Naive B cell (primary cell): ENCODE data around the gene CADPS. TPM values are rescaled to one million over a fixed set of nuclear protein-coding genes. Genes with fewer than 3 reads are reported as not detected.
"Not testable (repeated sequence)": the region's sequence is repeated elsewhere in the genome, so short reads cannot be mapped to it uniquely, and the experiment has no call there.

Experiments used
- ATAC-seq, 2 donors: fragments of 150-1000 bp; cut with Tn5 transposase; 2 replicates each; pipeline ENCODE4 v1.10.0; 2021; ENCODE audit warnings: low read depth in 2 of 2, mild to moderate bottlenecking in 2 of 2, moderate library complexity in 2 of 2
- DNase-seq: peaks from one replicate; pipeline ENCODE4 v3.0.0; 2022
- H3K27ac Mint-ChIP-seq, 6 donors: one replicate each; pipeline ENCODE4 v1.8.0; 2020 to 2022; ENCODE audit warnings: mild to moderate bottlenecking in 6 of 6, mixed read lengths in 6 of 6, moderate library complexity in 5 of 6, inconsistent platforms in 2 of 6
- H3K27me3 Mint-ChIP-seq, 3 donors: one replicate each; pipeline ENCODE4 v1.8.0; 2021 to 2022; ENCODE audit warnings: mixed read lengths in 3 of 3, mild to moderate bottlenecking in 1 of 3
- H3K36me3 Mint-ChIP-seq, 2 donors: one replicate each; pipeline ENCODE4 v1.8.0; 2020 to 2022; ENCODE audit warnings: mixed read lengths in 2 of 2, inconsistent platforms in 1 of 2, mild to moderate bottlenecking in 1 of 2
- H3K4me1 Mint-ChIP-seq, 3 donors: one replicate each; pipeline ENCODE4 v1.8.0; 2020 to 2022; ENCODE audit warnings: mixed read lengths in 3 of 3, inconsistent platforms in 1 of 3, mild to moderate bottlenecking in 1 of 3, moderate library complexity in 1 of 3
- H3K4me3 Mint-ChIP-seq, 8 donors: one replicate each; pipeline ENCODE4 v1.8.0; 2020 to 2022; ENCODE audit warnings: mild to moderate bottlenecking in 8 of 8, mixed read lengths in 8 of 8, moderate library complexity in 8 of 8, inconsistent platforms in 2 of 8
- H3K9me3 Mint-ChIP-seq, 7 donors: one replicate each; pipeline ENCODE4 v1.8.0; 2020 to 2022; ENCODE audit warnings: mixed read lengths in 7 of 7, mild to moderate bottlenecking in 5 of 7, inconsistent platforms in 2 of 7, moderate library complexity in 1 of 7
- polyA plus RNA-seq, 6 donors: library from polyadenylated mRNA; unstranded; fragments of 300-500 nt; fragmentation: Illumina TruSeq; gene quantifications; one replicate each; pipeline ENCODE4 v1.2.3, GENCODE V29; 2021; ENCODE audit warnings: low read depth in 6 of 6

The CADPS gene
- polyA plus RNA-seq, 6 donors from 2014 or later, result not detected

DNA sequence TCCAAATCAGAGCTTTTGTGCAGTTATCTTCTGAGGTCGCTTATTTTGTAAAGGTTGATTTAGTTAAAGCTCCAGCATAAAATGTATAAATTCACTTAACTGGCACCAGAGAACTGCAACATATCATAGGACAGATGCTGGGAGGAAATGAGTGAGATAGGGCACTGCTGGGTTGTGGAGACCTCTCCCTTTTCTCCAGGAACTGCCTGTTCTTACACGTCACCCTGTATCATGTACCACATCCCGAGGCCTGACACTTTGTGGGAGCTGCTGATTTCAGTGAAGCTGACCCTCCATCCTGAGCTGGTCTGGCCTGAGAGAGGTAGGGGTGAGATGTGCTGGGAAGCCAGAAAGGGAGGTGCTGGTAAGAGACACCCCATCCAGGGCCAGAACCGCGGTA, 288.0 kb downstream of the CADPS start:
- ATAC-seq, result no peak

DNA sequence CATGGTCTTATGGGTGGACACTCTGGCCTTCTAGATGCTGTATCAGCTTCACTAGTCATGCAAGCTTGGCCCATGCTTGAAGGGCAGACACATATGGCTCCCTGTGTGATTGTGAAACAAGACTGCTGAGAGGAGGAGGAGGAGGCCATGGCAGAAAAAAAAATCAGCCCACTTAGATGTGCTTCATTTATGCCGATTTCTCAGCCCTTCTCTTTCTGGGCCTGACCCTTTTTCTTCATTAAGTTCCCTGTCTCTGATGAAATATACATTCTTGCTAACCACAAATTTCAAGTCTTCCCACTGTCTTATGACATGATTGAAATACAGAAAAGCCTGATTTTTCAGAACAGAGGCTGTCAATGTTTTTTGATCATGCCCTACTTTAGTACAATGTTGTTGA, 288.9 kb downstream of the CADPS start:
- peaks cover 0 to 12% (median 4%) of the 10 kb centered on the region in 7 donors for H3K9me3 Mint-ChIP-seq
- no peak for ATAC-seq
- no peak overlapping the region for H3K4me3 Mint-ChIP-seq
- H3K27ac Mint-ChIP-seq, result no peak overlapping the region
- no peak for DNase-seq
- no peaks in the 10 kb centered on the region for H3K27me3 Mint-ChIP-seq
- H3K36me3 Mint-ChIP-seq, result no peaks in the 10 kb centered on the region
- H3K4me1 Mint-ChIP-seq, result no peaks in the 10 kb centered on the region

More for the DNA sequence above, 288.0 kb downstream of the CADPS start:
- Mint-ChIP-seq H3K27ac (no peak overlapping the region), H3K9me3 (peaks cover 0 to 6% (median 1%) of the 10 kb centered on the region in 7 donors), H3K4me1 (no peaks in the 10 kb centered on the region), H3K4me3 (peak overlapping the region in 1 of 8 donors; percentile 35), H3K27me3 (no peaks in the 10 kb centered on the region), H3K36me3 (no peaks in the 10 kb centered on the region)
- DNase-seq, result no peak

DNA sequence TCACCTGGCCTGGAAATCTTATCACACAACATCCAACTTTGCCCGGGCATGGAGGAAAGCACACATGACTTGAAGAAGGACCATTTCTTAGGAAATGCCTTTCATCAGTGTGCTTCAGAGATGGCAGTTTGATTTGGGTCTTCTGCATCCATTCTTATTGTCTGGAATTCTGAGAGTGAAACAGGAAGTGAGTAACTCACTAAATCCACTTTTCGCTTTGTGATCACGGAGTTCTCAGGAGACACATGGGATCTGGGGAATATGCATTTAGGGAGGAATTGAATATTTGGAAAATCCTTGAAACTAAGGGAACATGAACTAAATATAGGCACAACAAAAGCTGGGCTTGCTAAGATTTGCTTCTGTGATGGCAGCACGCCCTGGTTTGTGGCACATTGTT, 289.4 kb downstream of the CADPS start:
- H3K4me1 Mint-ChIP-seq, result no peaks in the 10 kb centered on the region
- H3K27ac Mint-ChIP-seq, result no peak overlapping the region
- ATAC-seq (no peak), DNase-seq (no peak)
- no peaks in the 10 kb centered on the region for H3K36me3 Mint-ChIP-seq
- peaks cover 0 to 12% (median 4%) of the 10 kb centered on the region in 7 donors for H3K9me3 Mint-ChIP-seq
- no peak overlapping the region for H3K4me3 Mint-ChIP-seq
- no peaks in the 10 kb centered on the region for H3K27me3 Mint-ChIP-seq

DNA sequence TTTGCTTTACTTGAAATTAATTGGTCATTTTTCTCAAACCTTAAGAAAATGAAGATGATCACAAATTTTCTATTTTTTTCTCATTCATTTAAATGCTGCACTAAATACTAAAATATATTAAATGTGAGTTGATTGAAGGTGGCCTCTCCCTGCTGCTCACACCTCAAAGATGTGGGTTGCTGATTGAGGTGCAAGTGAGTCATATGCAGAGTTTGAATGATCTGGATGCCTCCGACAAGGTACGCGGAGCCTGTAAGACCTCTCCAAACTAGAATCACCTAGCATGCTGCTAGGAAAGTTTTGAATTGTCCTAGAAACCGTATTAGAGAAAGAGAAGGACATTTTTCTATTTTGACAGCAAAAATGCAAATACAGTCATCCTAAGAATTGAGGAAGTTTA, 290.6 kb downstream of the CADPS start:
- no peak for ATAC-seq

DNA sequence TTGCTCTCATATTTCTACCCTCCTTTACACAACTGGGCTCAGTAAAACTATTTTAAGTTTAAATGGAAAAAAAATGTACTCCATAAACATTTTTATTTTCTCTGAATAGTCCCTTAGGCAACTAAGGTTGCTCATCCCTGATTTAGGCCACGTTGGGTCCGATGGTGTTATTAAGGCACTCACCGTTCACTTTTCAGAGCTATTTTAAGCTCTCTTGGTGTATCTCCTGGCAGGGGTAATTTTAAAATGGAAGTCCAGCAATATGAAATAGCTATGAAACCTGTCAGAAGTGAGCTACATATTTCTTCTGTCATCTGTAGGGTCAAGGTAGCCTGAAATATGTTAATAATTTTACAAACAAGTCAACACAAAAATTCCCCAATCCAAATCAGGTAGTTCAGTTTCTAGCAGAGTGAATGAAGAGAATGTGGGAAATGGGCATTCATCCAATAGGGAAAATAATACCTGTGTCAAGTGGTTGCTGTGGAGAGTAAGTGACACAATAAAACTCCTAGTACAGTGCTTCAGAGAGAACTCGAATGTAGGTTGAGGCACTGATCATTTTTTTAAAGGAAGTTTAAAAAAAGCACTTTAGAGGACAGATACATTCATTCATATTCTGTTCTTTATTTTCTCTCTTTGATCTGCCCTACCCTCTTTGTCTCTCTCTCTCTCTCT, 292.6 kb downstream of the CADPS start:
- no peaks in the 10 kb centered on the region for H3K4me1 Mint-ChIP-seq
- H3K27me3 Mint-ChIP-seq, result no peaks in the 10 kb centered on the region
- H3K9me3 Mint-ChIP-seq, result peaks cover 12 to 31% (median 16%) of the 10 kb centered on the region in 7 donors
- H3K4me3 Mint-ChIP-seq, result no peak overlapping the region
- peaks cover 0 to 5% of the 10 kb centered on the region in 2 donors for H3K36me3 Mint-ChIP-seq
- DNase-seq (no peak), ATAC-seq (no peak)
- H3K27ac Mint-ChIP-seq, result no peak overlapping the region

More for the DNA sequence above, 290.6 kb downstream of the CADPS start:
- Mint-ChIP-seq H3K27ac (no peak overlapping the region), H3K4me3 (no peak overlapping the region), H3K9me3 (peaks cover 4 to 16% (median 9%) of the 10 kb centered on the region in 7 donors), H3K4me1 (no peaks in the 10 kb centered on the region), H3K27me3 (no peaks in the 10 kb centered on the region), H3K36me3 (peaks cover 0 to 1% of the 10 kb centered on the region in 2 donors)
- DNase-seq, result no peak

DNA sequence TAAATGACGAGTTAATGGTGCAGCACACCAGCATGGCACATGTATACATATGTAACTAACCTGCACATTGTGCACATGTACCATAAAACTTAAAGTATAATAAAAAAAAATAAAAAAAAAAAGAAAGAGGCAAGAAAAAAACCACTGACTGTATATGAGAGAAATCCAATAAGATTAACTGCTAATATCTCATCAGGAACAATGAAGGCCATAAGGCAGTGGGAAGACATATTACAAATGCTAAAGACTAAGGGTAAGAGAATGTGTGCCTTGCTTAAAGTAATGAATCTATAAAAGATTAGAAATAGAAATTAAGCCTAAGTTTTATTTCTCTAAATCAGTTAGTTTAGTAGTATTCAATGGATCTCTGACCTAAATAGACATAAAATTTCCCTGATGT, 294.7 kb downstream of the CADPS start:
- H3K4me1 Mint-ChIP-seq, H3K27me3 Mint-ChIP-seq, H3K4me3 Mint-ChIP-seq, ATAC-seq, H3K27ac Mint-ChIP-seq, H3K36me3 Mint-ChIP-seq, DNase-seq: not testable (repeated sequence)
- peaks cover 12 to 34% (median 16%) of the 10 kb centered on the region in 7 donors for H3K9me3 Mint-ChIP-seq

DNA sequence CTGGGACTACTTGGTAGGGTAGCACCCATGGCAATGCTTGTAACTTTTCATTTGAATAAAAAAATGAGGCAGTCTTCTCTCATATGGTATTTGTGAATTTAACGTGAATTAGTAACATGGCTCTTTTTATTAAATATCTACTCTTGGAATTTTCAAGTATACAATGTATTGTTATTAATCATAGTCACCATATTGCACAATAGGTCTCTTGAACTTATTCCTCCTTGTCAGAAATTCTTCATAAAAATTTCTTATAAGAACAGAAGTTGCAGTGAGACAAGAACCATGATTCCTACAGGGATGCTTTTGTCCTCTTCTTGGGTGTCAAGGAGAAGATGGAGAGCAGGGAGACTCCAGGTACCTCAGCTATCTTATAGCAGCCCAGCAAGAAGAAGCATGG, 298.1 kb downstream of the CADPS start:
- no peak overlapping the region for H3K4me3 Mint-ChIP-seq
- no peak for DNase-seq
- peaks cover 0 to 3% (median 0%) of the 10 kb centered on the region in 3 donors for H3K27me3 Mint-ChIP-seq
- H3K4me1 Mint-ChIP-seq, result no peaks in the 10 kb centered on the region
- H3K36me3 Mint-ChIP-seq, result peaks cover 0 to 5% of the 10 kb centered on the region in 2 donors
- H3K9me3 Mint-ChIP-seq, result peaks cover 9 to 32% (median 16%) of the 10 kb centered on the region in 7 donors
- ATAC-seq, result no peak
- H3K27ac Mint-ChIP-seq, result no peak overlapping the region

DNA sequence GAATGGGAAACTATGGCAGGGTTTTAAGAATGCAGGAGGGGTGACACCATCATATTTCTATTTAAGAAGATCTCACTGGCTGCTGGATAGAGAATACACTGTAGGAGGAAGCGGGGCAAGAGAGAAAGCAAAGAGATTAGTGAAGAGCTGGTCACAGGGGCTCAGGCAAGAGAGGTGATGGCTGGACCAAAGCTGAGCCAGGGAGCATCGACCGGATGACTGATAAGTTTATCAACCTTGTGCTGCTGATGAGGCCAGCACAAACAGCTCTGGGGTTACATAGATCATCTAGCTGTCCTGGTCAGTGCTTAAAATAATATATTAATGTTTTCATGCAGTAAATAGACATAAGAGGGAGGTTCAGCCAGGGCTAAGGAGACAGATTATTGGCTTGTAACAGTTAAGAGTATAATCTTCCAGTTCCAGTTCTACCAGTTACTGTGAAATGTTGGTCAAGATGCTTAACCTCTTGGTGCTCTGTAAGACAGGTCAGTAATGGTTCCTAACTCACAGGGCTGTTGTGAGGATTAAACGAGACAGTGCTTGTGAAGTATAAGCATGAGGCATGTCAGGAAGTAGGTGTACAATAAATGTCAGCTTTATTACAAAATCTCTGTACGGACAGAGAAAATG, 300.8 kb downstream of the CADPS start:
- ATAC-seq (no peak), DNase-seq (no peak)
- H3K27ac Mint-ChIP-seq, result no peak overlapping the region
- H3K4me1 Mint-ChIP-seq, result no peaks in the 10 kb centered on the region
- H3K9me3 Mint-ChIP-seq, result peaks cover 4 to 21% (median 7%) of the 10 kb centered on the region in 7 donors
- peaks cover 0 to 1% of the 10 kb centered on the region in 2 donors for H3K36me3 Mint-ChIP-seq
- H3K27me3 Mint-ChIP-seq, result peaks cover 0 to 3% (median 0%) of the 10 kb centered on the region in 3 donors
- no peak overlapping the region for H3K4me3 Mint-ChIP-seq

DNA sequence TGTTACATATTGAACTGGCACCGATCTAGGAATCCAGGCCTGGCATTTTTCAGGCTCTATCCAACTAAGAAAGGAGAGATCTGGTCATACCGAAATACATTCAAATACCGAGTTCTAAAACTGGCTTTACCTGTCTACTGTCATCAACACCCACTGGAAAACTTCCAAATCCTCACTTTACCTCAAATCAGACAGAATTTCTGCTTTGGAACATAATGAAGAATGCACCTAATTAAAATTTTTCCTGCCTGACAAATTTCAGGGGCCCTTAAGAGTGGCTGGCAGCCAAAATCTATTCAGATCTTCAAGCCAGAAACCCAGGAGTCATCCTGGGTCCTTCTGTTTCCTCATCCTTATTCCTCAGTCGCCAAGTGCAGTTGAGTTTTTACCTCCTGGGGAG, 303.3 kb downstream of the CADPS start:
- peaks cover 0 to 3% (median 0%) of the 10 kb centered on the region in 3 donors for H3K27me3 Mint-ChIP-seq
- H3K9me3 Mint-ChIP-seq, result peaks cover 0 to 5% (median 0%) of the 10 kb centered on the region in 7 donors
- ATAC-seq (no peak), DNase-seq (no peak)
- no peak overlapping the region for H3K27ac Mint-ChIP-seq
- no peak overlapping the region for H3K4me3 Mint-ChIP-seq
- H3K36me3 Mint-ChIP-seq, result no peaks in the 10 kb centered on the region
- no peaks in the 10 kb centered on the region for H3K4me1 Mint-ChIP-seq

DNA sequence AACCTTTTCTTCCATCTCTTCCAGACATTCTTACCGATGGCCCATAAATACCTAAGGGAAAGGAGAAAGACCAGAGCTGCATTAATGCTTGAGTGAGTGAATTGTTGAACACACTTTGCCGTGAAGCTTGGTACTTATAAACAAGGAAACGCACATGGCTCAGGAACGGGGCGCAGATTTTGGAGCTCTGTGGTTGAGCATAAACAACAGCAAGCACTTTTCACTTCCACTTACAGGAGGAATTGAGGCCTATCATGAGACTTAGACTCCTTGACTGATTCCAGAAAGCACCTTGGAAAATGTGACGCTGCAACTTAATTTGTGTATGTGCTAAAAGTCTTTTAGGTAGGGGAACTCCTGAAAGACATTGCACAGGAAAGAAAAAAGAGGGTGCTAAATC, 304.3 kb downstream of the CADPS start:
- DNase-seq (no peak), ATAC-seq (no peak)
- H3K9me3 Mint-ChIP-seq, result peaks cover 0 to 5% (median 0%) of the 10 kb centered on the region in 7 donors
- H3K27ac Mint-ChIP-seq, result no peak overlapping the region
- no peak overlapping the region for H3K4me3 Mint-ChIP-seq
- H3K36me3 Mint-ChIP-seq, result no peaks in the 10 kb centered on the region
- peaks cover 0 to 3% (median 0%) of the 10 kb centered on the region in 3 donors for H3K27me3 Mint-ChIP-seq
- H3K4me1 Mint-ChIP-seq, result no peaks in the 10 kb centered on the region

DNA sequence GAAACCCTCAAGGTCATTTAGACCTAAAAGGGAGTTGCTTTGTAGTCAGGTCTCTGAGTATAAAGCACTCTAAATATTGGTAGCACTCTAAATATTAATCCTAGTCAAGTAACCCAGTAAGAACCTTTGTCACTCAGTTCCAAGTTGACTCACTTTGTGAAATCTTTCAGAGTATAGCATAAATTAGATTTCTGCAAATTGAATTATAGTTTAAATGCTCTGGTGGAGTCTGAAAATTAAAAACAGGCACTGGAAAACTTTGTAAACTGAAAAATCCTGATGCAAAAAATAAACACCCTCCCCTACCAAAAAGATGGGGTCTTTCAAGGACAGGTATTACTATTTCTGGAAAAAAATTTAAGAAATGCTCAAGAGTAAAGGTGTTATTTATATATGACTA, 305.6 kb downstream of the CADPS start:
- H3K9me3 Mint-ChIP-seq, result peaks cover 0 to 5% (median 0%) of the 10 kb centered on the region in 7 donors
- H3K27ac Mint-ChIP-seq, result no peak overlapping the region
- ATAC-seq (no peak), DNase-seq (no peak)
- H3K4me3 Mint-ChIP-seq, result no peak overlapping the region
- peaks cover 0 to 3% (median 0%) of the 10 kb centered on the region in 3 donors for H3K27me3 Mint-ChIP-seq
- no peaks in the 10 kb centered on the region for H3K4me1 Mint-ChIP-seq
- H3K36me3 Mint-ChIP-seq, result no peaks in the 10 kb centered on the region

DNA sequence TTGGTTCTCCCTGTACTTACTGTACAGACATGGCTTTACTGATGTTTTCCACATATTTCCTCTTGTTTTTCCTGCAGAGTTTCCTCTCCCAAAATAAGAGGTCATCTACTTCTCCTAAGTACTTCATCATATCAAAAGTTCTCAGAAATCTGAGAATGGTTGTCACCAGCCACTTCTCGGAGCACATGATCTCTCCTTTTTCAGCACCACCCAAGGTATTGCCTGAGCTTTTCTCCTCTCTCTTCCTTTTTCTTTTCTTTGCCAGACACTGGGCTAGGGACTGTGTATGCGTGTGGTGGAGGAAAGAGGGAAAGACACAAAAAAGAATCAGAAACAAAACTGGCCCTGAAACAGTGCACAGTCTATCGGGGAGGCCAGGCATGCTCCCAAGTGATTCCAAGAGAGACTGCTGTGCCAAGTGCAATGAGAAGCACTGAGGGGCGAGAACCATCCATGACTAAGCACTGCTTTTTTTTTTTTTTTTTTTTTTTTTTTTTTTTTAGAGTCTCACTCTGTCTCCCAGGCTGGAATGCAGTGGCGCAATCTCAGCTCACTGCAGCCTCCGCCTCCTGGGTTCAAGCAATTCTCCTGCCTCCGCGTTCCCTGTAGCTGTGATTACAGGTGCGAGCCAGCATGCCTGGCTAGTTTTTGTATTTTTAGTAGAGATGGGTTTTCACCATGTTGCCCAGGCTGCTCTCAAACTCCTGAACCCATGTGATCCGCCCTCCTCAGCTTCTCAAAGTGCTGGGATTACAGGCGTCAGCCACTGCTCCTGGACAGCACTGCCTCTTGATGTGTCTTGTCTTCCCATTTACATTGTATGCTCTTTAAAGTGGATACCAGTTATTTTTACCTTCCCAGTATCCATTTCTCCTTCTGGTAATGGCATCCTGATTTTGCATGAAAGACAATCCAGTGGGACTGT, 307.9 kb downstream of the CADPS start:
- ATAC-seq (no peak), DNase-seq (no peak)
- Mint-ChIP-seq H3K27me3 (no peaks in the 10 kb centered on the region), H3K27ac (no peak overlapping the region), H3K9me3 (peaks cover 0 to 4% (median 0%) of the 10 kb centered on the region in 7 donors), H3K4me1 (no peaks in the 10 kb centered on the region), H3K36me3 (no peaks in the 10 kb centered on the region), H3K4me3 (no peak overlapping the region)

DNA sequence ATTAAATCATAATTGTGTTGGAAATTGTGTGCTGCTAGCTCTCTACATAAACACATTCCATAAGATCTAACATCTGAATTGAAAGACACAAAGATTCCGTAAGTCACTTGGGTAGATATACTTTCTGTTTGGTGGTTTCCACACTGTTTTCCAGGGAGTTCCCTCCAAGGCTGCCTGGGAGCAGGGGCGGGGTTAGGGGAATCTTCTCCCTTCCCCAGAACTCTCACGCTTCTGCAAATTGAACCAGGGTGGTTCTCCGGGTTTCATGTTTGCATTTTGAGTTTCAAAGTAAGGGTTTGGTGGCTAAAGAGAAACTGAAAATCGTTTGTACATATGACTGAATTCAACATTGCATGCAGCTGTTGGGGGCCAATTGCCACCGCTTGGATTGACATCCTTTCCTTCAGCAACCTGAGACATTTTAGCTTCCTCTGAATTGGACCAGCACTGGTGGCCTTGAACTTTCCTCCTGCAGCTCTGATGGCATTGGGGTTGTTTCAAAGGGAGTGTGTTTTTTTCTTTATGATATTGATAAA, 309.1 kb downstream of the CADPS start:
- H3K4me1 Mint-ChIP-seq, result no peaks in the 10 kb centered on the region
- no peaks in the 10 kb centered on the region for H3K36me3 Mint-ChIP-seq
- no peak for ATAC-seq
- no peak for DNase-seq
- H3K4me3 Mint-ChIP-seq, result no peak overlapping the region
- H3K27ac Mint-ChIP-seq, result no peak overlapping the region
- H3K9me3 Mint-ChIP-seq, result peaks cover 0 to 3% (median 0%) of the 10 kb centered on the region in 7 donors
- no peaks in the 10 kb centered on the region for H3K27me3 Mint-ChIP-seq
